HepG2 (cell line): ENCODE measurements around the gene CLIP2. TPM values are rescaled to one million over a fixed set of nuclear protein-coding genes. Genes with fewer than 3 reads are reported as not detected.

Source experiments
- MTF1 ChIP-seq: sonication (generic); formaldehyde crosslinking; IDR thresholded peaks from 2 replicates; pipeline ENCODE4 v1.5.0; 2020; ENCODE audit warnings: missing genetic modification reagents
- ZNF33B ChIP-seq: sonication (generic); formaldehyde crosslinking; IDR thresholded peaks from 2 replicates; pipeline ENCODE4 v1.5.1; 2020; ENCODE audit warnings: mild to moderate bottlenecking, missing genetic modification reagents
- ZNF350 ChIP-seq: sonication (generic); formaldehyde crosslinking; IDR thresholded peaks from 2 replicates; pipeline ENCODE4 v1.4.0; 2020; ENCODE audit warnings: mild to moderate bottlenecking, low read depth, missing genetic modification reagents, borderline replicate concordance
- ZNF354B ChIP-seq: sonication (generic); formaldehyde crosslinking; IDR thresholded peaks from 2 replicates; pipeline ENCODE4 v1.8.0; 2022; ENCODE audit warnings: mild to moderate bottlenecking, missing genetic modification reagents
- ZNF709 ChIP-seq: sonication (generic); formaldehyde crosslinking; IDR thresholded peaks from 2 replicates; pipeline ENCODE4 v1.5.0; 2020; ENCODE audit warnings: mild to moderate bottlenecking, missing genetic modification reagents
- ZSCAN25 ChIP-seq: sonication (generic); formaldehyde crosslinking; IDR thresholded peaks from 2 replicates; pipeline ENCODE4 v1.8.0; 2022; ENCODE audit warnings: mild to moderate bottlenecking, missing genetic modification reagents
- polyA plus RNA-seq, 8 experiments: library from polyadenylated mRNA; depleted of rRNA in 3 of 8; stranded (reverse) in 7 of 8; unstranded in 1 of 8; fragments of >200 nt; fragmentation: Illumina TruSeq in 4 of 8; extraction: Trizol in 4 of 8; gene quantifications; 2 replicates each; pipeline versions ENCODE4 v1.2.1 to v1.2.3, GENCODE V29; 2011 to 2016; ENCODE audit warnings: low read depth in 4 of 8, missing spikeins in 1 of 8, mixed read lengths in 1 of 8; ENCODE audit not compliant: insufficient read depth in 1 of 8
- total RNA-seq, 5 experiments: library from RNA; depleted of rRNA; stranded (reverse); fragments of >200 nt; fragmentation: Illumina TruSeq; extraction: Trizol; gene quantifications; 2 replicates each; pipeline ENCODE4 v1.2.3, GENCODE V29; 2016; ENCODE audit warnings: low read depth in 1 of 5
- TF ChIP-seq, protein P1 (sequence below): sonication (generic); formaldehyde crosslinking; IDR thresholded peaks from 2 replicates; pipeline ENCODE4 v1.4.0; 2020; ENCODE audit warnings: missing genetic modification reagents
- TF ChIP-seq, protein P2 (sequence below): sonication (generic); formaldehyde crosslinking; IDR thresholded peaks from 2 replicates; pipeline ENCODE4 v1.4.0; 2020; ENCODE audit warnings: missing genetic modification reagents, borderline replicate concordance
- TF ChIP-seq, protein P3 (sequence below): sonication (generic); formaldehyde crosslinking; IDR thresholded peaks from 2 replicates; pipeline ENCODE4 v1.4.0; 2020; ENCODE audit warnings: missing genetic modification reagents, borderline replicate concordance
- TF ChIP-seq, protein P4 (sequence below): sonication (generic); formaldehyde crosslinking; IDR thresholded peaks from 2 replicates; pipeline ENCODE4 v1.4.0; 2020; ENCODE audit warnings: missing genetic modification reagents, low read depth, mild to moderate bottlenecking, borderline replicate concordance
- TF ChIP-seq, protein P5 (sequence below): sonication (generic); formaldehyde crosslinking; IDR thresholded peaks from 2 replicates; pipeline ENCODE4 v1.4.0; 2020; ENCODE audit warnings: missing genetic modification reagents
- TF ChIP-seq, protein P6 (sequence below): sonication (generic); formaldehyde crosslinking; IDR thresholded peaks from 2 replicates; pipeline ENCODE4 v1.4.0; 2020; ENCODE audit warnings: missing genetic modification reagents

Gene CLIP2
- total and polyA plus RNA-seq, 2 of the 13 experiments (the other 11 are each of a cell fraction or from before 2014, with no cell fraction given) = 6.5 to 17.4 TPM

DNA sequence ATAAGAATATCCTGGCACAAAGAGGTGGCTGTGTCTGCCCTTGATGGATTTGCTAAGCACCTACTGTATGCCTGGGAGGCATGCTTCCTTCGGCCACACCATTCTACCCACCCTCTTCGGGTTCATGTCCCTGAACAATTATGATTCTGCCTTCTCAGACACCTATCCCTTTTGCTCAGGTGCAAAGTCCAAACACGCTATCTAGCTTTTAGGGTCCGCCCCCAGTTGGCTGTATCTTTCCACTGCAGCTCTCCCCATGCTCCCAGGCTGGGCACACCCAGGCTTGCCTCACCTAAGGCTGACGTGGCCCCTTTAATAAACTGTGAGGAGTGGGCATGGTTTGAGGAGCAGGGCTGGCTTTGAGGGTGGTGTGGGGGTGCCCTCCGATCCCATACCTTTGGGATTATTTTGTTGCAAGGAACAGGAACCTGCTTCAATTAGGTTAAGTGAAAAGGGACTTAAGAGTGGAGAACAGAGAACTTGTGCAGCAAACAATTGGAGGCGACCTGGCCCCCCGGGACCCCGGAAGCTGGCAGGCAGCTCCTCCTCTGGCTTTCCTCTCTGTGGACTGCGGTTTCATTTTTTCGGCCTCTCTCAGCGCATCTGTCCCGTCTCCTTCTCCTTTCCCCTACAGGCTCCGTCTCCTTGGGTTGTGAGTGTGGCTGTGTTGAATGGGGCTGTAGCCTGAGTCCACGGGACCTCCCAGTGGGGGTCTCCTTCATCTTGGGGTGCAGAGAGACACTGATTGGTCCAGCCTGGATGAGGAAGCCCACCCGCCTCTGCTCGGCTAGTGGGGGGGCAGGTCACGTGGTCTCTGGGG is 3.8 kb downstream of the CLIP2 start (continued):
- TF ChIP-seq, protein P1, sequence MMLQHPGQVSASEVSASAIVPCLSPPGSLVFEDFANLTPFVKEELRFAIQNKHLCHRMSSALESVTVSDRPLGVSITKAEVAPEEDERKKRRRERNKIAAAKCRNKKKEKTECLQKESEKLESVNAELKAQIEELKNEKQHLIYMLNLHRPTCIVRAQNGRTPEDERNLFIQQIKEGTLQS = 0 out of 2 replicates have a peak, but pooled peaks have one; percentile 48
- TF ChIP-seq MTF1 (CRISPR knock-in tag) (no peak), ZNF33B (CRISPR knock-in tag) (0 out of 2 replicates have a peak, but pooled peaks have one; percentile 33), ZNF354B (no peak), ZNF709 (CRISPR knock-in tag) (0 out of 2 replicates have a peak, but pooled peaks have one; percentile 48), ZSCAN25 (CRISPR knock-in tag) (no peak), ZNF350 (CRISPR knock-in tag) (peak; percentile 95)
- TF ChIP-seq, protein P2, sequence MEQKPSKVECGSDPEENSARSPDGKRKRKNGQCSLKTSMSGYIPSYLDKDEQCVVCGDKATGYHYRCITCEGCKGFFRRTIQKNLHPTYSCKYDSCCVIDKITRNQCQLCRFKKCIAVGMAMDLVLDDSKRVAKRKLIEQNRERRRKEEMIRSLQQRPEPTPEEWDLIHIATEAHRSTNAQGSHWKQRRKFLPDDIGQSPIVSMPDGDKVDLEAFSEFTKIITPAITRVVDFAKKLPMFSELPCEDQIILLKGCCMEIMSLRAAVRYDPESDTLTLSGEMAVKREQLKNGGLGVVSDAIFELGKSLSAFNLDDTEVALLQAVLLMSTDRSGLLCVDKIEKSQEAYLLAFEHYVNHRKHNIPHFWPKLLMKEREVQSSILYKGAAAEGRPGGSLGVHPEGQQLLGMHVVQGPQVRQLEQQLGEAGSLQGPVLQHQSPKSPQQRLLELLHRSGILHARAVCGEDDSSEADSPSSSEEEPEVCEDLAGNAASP = peak; percentile 89
- TF ChIP-seq, protein P3, sequence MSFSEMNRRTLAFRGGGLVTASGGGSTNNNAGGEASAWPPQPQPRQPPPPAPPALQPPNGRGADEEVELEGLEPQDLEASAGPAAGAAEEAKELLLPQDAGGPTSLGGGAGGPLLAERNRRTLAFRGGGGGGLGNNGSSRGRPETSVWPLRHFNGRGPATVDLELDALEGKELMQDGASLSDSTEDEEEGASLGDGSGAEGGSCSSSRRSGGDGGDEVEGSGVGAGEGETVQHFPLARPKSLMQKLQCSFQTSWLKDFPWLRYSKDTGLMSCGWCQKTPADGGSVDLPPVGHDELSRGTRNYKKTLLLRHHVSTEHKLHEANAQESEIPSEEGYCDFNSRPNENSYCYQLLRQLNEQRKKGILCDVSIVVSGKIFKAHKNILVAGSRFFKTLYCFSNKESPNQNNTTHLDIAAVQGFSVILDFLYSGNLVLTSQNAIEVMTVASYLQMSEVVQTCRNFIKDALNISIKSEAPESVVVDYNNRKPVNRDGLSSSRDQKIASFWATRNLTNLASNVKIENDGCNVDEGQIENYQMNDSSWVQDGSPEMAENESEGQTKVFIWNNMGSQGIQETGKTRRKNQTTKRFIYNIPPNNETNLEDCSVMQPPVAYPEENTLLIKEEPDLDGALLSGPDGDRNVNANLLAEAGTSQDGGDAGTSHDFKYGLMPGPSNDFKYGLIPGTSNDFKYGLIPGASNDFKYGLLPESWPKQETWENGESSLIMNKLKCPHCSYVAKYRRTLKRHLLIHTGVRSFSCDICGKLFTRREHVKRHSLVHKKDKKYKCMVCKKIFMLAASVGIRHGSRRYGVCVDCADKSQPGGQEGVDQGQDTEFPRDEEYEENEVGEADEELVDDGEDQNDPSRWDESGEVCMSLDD (CRISPR knock-in tag) = peak; percentile 61; the same call in 1 of the 2 replicates
- TF ChIP-seq, protein P4, sequence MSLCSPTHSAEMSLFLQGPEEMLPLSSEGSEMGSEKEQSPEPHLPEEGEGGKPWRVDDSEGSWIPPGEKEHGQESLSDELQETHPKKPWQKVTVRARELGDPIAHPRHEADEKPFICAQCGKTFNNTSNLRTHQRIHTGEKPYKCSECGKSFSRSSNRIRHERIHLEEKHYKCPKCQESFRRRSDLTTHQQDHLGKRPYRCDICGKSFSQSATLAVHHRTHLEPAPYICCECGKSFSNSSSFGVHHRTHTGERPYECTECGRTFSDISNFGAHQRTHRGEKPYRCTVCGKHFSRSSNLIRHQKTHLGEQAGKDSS = 0 out of 2 replicates have a peak, but pooled peaks have one; percentile 59
- TF ChIP-seq, protein P5, sequence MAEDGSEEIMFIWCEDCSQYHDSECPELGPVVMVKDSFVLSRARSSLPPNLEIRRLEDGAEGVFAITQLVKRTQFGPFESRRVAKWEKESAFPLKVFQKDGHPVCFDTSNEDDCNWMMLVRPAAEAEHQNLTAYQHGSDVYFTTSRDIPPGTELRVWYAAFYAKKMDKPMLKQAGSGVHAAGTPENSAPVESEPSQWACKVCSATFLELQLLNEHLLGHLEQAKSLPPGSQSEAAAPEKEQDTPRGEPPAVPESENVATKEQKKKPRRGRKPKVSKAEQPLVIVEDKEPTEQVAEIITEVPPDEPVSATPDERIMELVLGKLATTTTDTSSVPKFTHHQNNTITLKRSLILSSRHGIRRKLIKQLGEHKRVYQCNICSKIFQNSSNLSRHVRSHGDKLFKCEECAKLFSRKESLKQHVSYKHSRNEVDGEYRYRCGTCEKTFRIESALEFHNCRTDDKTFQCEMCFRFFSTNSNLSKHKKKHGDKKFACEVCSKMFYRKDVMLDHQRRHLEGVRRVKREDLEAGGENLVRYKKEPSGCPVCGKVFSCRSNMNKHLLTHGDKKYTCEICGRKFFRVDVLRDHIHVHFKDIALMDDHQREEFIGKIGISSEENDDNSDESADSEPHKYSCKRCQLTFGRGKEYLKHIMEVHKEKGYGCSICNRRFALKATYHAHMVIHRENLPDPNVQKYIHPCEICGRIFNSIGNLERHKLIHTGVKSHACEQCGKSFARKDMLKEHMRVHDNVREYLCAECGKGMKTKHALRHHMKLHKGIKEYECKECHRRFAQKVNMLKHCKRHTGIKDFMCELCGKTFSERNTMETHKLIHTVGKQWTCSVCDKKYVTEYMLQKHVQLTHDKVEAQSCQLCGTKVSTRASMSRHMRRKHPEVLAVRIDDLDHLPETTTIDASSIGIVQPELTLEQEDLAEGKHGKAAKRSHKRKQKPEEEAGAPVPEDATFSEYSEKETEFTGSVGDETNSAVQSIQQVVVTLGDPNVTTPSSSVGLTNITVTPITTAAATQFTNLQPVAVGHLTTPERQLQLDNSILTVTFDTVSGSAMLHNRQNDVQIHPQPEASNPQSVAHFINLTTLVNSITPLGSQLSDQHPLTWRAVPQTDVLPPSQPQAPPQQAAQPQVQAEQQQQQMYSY (CRISPR knock-in tag) = no peak
- TF ChIP-seq, protein P6, sequence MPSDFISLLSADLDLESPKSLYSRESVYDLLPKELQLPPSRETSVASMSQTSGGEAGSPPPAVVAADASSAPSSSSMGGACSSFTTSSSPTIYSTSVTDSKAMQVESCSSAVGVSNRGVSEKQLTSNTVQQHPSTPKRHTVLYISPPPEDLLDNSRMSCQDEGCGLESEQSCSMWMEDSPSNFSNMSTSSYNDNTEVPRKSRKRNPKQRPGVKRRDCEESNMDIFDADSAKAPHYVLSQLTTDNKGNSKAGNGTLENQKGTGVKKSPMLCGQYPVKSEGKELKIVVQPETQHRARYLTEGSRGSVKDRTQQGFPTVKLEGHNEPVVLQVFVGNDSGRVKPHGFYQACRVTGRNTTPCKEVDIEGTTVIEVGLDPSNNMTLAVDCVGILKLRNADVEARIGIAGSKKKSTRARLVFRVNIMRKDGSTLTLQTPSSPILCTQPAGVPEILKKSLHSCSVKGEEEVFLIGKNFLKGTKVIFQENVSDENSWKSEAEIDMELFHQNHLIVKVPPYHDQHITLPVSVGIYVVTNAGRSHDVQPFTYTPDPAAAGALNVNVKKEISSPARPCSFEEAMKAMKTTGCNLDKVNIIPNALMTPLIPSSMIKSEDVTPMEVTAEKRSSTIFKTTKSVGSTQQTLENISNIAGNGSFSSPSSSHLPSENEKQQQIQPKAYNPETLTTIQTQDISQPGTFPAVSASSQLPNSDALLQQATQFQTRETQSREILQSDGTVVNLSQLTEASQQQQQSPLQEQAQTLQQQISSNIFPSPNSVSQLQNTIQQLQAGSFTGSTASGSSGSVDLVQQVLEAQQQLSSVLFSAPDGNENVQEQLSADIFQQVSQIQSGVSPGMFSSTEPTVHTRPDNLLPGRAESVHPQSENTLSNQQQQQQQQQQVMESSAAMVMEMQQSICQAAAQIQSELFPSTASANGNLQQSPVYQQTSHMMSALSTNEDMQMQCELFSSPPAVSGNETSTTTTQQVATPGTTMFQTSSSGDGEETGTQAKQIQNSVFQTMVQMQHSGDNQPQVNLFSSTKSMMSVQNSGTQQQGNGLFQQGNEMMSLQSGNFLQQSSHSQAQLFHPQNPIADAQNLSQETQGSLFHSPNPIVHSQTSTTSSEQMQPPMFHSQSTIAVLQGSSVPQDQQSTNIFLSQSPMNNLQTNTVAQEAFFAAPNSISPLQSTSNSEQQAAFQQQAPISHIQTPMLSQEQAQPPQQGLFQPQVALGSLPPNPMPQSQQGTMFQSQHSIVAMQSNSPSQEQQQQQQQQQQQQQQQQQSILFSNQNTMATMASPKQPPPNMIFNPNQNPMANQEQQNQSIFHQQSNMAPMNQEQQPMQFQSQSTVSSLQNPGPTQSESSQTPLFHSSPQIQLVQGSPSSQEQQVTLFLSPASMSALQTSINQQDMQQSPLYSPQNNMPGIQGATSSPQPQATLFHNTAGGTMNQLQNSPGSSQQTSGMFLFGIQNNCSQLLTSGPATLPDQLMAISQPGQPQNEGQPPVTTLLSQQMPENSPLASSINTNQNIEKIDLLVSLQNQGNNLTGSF (CRISPR knock-in tag) = no peak; the same call in 1 of the 2 replicates
